ENCODE measurements around the gene LMO1. TPM values are rescaled to one million over a fixed set of nuclear protein-coding genes. Genes with fewer than 3 reads are reported as not detected.

Gene LMO1
- polyA plus RNA-seq, 1 of the 3 experiments (the other 2 are of a cell fraction): 0.12 TPM

- H2AFZ ChIP-seq (ENCODE audit: low read depth): no peak overlapping the region
- H3K79me2 ChIP-seq (ENCODE audit: insufficient read depth): no peaks in the 10 kb centered on the region
Observed at GRCh38 chr11:8311366-8311765, 47.7 kb upstream of the LMO1 start.

More at GRCh38 chr11:8311366-8311765, 47.7 kb upstream of the LMO1 start:
- no peaks in the 10 kb centered on the region for H3F3A ChIP-seq (replicated peaks; ENCODE audit: insufficient read depth)
- no peaks in the 10 kb centered on the region for H4K20me1 ChIP-seq (ENCODE audit: insufficient read depth)
- WGBS (ENCODE audit: low lambda C conversion rate): 74% methylated on average over 5 of the region's 10 CpGs
- H3K4me2 ChIP-seq: no peak overlapping the region
- CTCF ChIA-PET: interaction anchor here (1.6 to 7.3 kb wide), 3 partner anchors 17 to 118 kb away, joined by 8 to 40 read pairs (median 11); no protein-coding TSS in a partner anchor
- peaks cover 0 to 10% of the 10 kb centered on the region in 2 experiments; a peak in 1 of 4 replicates for H3K4me1 ChIP-seq (ENCODE audit: control insufficient read depth in 1 of 2, insufficient read depth in 2 of 2, low read depth in 1 of 2, low read length in 1 of 2)
- H3K27me3 ChIP-seq (ENCODE audit: insufficient read depth): no peaks in the 10 kb centered on the region
- POLR2A ChIA-PET: no interaction called here
- no peaks in the 10 kb centered on the region for H3K9me3 ChIP-seq
- no peak for DNase-seq
- no peak for TF ChIP-seq PBX3 (IDR thresholded peaks at IDR 0.05)
- TF ChIP-seq CTCF (IDR thresholded peaks at IDR 0.05): no peak
- no peak for TF ChIP-seq IRF3 (IDR thresholded peaks at IDR 0.05; ENCODE audit: low read depth, low read length)
- no peak for TF ChIP-seq GABPA (IDR thresholded peaks at IDR 0.05; ENCODE audit: low read depth)
- TF ChIP-seq RFX5 (IDR thresholded peaks at IDR 0.05; ENCODE audit: low read length): no peak
- TF ChIP-seq USF2 (IDR thresholded peaks at IDR 0.05; ENCODE audit: borderline replicate concordance, low read depth, low read length): no peak
- TF ChIP-seq TAF1 (IDR thresholded peaks at IDR 0.05; ENCODE audit: borderline replicate concordance, low read depth, low read length): no peak
- no peak for TF ChIP-seq RAD21 (IDR thresholded peaks at IDR 0.05; ENCODE audit: low read length)
- TF ChIP-seq POLR2AphosphoS5 (IDR thresholded peaks at IDR 0.05; ENCODE audit: low read depth, low read length): no peak
- TF ChIP-seq ZBTB33 (IDR thresholded peaks at IDR 0.05; ENCODE audit: borderline replicate concordance, low read depth): no peak
- TF ChIP-seq ELF1 (IDR thresholded peaks at IDR 0.05): no peak
- no peak for TF ChIP-seq TEAD4 (IDR thresholded peaks at IDR 0.05; ENCODE audit: borderline replicate concordance, insufficient read depth)
- no peak for TF ChIP-seq NRF1 (IDR thresholded peaks at IDR 0.05; ENCODE audit: low read depth, low read length)
- TF ChIP-seq SMC3 (IDR thresholded peaks at IDR 0.05; ENCODE audit: low read depth, low read length): no peak
- TF ChIP-seq FOXM1 (IDR thresholded peaks at IDR 0.05; ENCODE audit: low read depth): no peak
- no peak for TF ChIP-seq RXRA (IDR thresholded peaks at IDR 0.05; ENCODE audit: borderline replicate concordance, low read depth)
- TF ChIP-seq YY1 (IDR thresholded peaks at IDR 0.05; ENCODE audit: low read depth): no peak
- no peak overlapping the region for H3K9ac ChIP-seq
- no peak overlapping the region for H3K27ac ChIP-seq (ENCODE audit: low read depth in 2 of 2, low read length in 1 of 2)
- no peak overlapping the region for H3K4me3 ChIP-seq (ENCODE audit: low read depth in 2 of 2, low read length in 1 of 2)
- no peaks in the 10 kb centered on the region for H3K9me2 ChIP-seq
- H3K36me3 ChIP-seq (replicated peaks in 1 of 2; ENCODE audit: control insufficient read depth in 1 of 2, insufficient read depth in 2 of 2, low read length in 1 of 2): no peaks in the 10 kb centered on the region
